Measurements from ENCODE around the gene MUCL3.

DNA sequence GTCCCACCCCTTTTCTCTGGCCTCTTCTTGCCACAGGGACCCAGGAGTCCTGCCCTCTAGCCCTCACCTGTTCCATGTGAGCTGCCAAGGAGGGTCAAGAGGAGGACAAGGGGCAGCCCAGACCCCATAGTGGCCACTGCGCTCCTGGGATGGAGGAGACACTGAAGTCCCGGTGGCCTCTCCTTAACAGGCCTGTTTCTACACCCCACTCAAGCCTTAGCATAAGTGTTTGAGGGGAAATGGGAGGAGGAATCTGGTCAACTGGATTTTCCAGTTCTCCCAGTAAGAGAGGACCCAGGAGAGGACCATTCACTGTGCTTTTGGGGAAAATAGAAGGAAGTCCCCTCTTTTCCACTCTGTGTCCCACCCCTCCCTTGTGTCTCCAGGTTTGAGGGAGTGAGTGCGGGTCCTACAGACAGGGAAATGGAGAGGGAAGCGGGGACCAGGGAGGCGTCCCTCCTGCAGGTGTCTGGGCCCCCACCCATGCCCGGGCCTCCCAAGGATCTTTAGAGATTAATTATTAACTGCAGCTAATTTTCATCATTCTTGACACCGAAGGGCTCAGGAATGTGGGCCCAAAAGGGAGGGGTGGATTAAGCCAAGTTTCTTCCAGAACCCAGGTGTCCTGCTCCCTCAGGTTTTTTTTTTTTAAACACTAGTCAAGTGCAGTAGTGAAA, 8.7 kb upstream of the MUCL3 start, which contains the start of gene SFTA2:
- TF ChIP-seq EP300 (IDR thresholded peaks at IDR 0.05): no peak
- TF ChIP-seq CTCF (IDR thresholded peaks at IDR 0.05): no peak
- no peak for TF ChIP-seq POLR2A (IDR thresholded peaks at IDR 0.05; ENCODE audit: low read depth)
